HG02840 (cell line): ENCODE measurements around the gene KMO.
A peak's percentile ranks its signal among the peaks of the same experiment; 100 is the strongest.

Source experiments
- ATAC-seq: cut with Tn5 transposase; IDR thresholded peaks from one replicate; pipeline ENCODE4 v1.9.1; 2021; ENCODE audit warnings: mild to moderate bottlenecking, moderate library complexity, moderate number of reproducible peaks; ENCODE audit not compliant: unreplicated experiment, low FRiP score

The KMO gene

GRCh38 chr1:241591736-241592135, 59.6 kb downstream of the KMO start:
- ATAC-seq: no peak

- peak; percentile 74 for ATAC-seq
Observed at GRCh38 chr1:241592273-241592958, 60.2 kb downstream of the KMO start.

- ATAC-seq: no peak
Observed at GRCh38 chr1:241593186-241593585, 61.0 kb downstream of the KMO start.

GRCh38 chr1:241596633-241597032, 64.5 kb downstream of the KMO start:
- ATAC-seq: no peak

- ATAC-seq: peak; percentile 47
Observed at GRCh38 chr1:241598249-241598648, 66.1 kb downstream of the KMO start.

- ATAC-seq: peak; percentile 70
Observed at GRCh38 chr1:241600496-241600901, 68.3 kb downstream of the KMO start.

- ATAC-seq: no peak
Observed at GRCh38 chr1:241603731-241604245, 71.6 kb downstream of the KMO start.

- no peak for ATAC-seq
Observed at GRCh38 chr1:241605146-241605805, 73.1 kb downstream of the KMO start.

- no peak for ATAC-seq
Observed at GRCh38 chr1:241606544-241606943, 74.4 kb downstream of the KMO start.

- no peak for ATAC-seq
Observed at GRCh38 chr1:241607497-241607896, 75.3 kb downstream of the KMO start.

GRCh38 chr1:241608379-241609033, 76.3 kb downstream of the KMO start:
- ATAC-seq: no peak

- ATAC-seq: no peak
Observed at GRCh38 chr1:241610056-241610815, 78.1 kb downstream of the KMO start.

- peak; percentile 89 for ATAC-seq
Observed at GRCh38 chr1:241611063-241611462, 78.9 kb downstream of the KMO start.

GRCh38 chr1:241611736-241612135, 79.6 kb downstream of the KMO start:
- no peak for ATAC-seq

GRCh38 chr1:241612533-241613477, 80.6 kb downstream of the KMO start:
- no peak for ATAC-seq

- no peak for ATAC-seq
Observed at GRCh38 chr1:241614144-241614543, 82.0 kb downstream of the KMO start.

- no peak for ATAC-seq
Observed at GRCh38 chr1:241614572-241614971, 82.4 kb downstream of the KMO start.

GRCh38 chr1:241615043-241615974, 83.1 kb downstream of the KMO start:
- ATAC-seq: no peak

- no peak for ATAC-seq
Observed at GRCh38 chr1:241617426-241617825, 85.2 kb downstream of the KMO start.
